HT1080 (cell line): Measurements from ENCODE around the gene CTAG1B. TPM values are rescaled to one million over a fixed set of nuclear protein-coding genes. Genes with fewer than 3 reads are reported as not detected.
"Not testable (repeated sequence)": the region's sequence is repeated elsewhere in the genome, so short reads cannot be mapped to it uniquely, and the experiment has no call there.

ENCODE experiments used
- DNase-seq: peaks from one replicate; pipeline ENCODE4 v3.0.0-alpha.2; 2015; ENCODE audit warnings: low read depth
- small RNA-seq: library from RNA; depleted of rRNA; stranded (forward); fragments of <200 nt; gene quantifications from one replicate; pipeline ENCODE3, GENCODE V24; 2014
- total RNA-seq: library from RNA; depleted of rRNA; stranded (reverse); fragments of >200 nt; shearing (Covaris generic); gene quantifications from 2 replicates; pipeline ENCODE4 v1.2.3, GENCODE V29; 2014; rRNA removed

CTAG1B gene
- total RNA-seq, 1 experiment from 2014 or later, result 128 TPM

DNA sequence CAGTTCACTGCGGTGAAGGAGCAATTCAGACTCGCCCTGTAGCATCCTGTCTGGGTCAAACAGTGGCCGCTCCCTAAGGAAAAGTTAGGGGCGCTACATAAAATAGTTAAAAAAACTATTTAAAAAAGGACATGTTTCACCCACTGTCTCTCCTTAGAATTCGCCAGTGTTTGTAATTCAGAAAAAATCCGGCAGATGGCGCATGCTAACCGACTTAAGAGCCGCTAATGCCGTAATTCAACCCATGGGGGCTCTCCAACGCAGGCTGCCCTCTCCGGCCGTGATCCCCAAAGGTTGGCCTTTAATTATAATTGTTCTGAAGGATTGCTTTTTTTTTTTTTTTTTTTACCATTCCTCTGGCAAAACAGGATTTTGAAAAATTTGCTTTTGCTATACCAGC lies 28.7 kb downstream of the CTAG1B start:
- not testable (repeated sequence) for DNase-seq

DNA sequence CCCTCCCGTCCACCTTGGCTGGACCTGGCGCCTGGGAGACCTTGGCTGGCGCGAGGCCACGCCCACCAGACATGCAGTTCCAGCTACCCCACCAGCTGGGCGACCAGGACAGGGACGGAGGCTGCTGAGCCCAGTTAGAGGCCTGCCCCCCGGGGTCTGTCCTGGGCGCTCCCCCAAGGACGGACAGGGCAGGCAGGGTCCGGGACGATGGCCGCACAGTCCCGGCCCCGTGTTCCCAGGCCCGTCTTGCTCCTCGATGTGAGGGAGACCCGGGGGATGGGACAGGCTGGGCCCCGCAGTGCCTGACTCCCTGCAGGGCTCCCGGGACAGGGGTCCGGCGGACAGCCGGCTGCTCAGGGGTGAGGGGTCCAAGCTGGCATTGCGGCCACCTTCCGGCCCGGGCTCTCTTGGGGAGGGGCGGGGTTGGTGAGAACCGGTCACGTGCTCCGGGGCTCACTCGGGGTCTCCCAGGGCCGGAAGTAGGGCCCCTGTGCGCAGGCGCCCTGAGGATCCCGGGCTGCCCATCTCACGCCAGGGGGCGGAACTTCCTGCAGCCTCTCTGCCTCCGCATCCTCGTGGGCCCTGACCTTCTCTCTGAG lies 34.4 kb downstream of the CTAG1B start, which contains the start of gene CTAG1A:
TSS of gene CTAG1A (plus strand) at position 549 of the 599 bp plus-strand sequence. CDS start 74 bp downstream, outside the sequence.
- not testable (repeated sequence) for DNase-seq

DNA sequence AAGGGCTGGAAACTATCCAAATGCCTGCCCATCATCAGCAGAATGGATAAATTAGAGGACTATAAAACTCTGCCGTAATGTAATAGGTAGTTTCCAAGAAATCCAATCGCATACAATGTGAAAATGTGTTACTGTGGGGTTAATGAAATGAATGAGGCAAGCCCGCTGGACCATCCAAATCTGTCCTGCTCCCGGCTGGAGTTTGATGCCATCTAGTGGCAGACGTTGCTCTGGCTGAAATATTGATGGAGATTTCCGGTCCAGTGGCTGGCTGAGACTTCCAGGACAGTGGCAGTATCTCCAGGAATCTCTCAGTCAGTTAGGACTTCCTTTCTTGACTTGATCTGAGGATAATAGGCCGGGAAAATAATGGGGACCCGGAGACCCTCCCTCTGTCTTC lies 36.1 kb downstream of the CTAG1B start:
- not testable (repeated sequence) for DNase-seq

DNA sequence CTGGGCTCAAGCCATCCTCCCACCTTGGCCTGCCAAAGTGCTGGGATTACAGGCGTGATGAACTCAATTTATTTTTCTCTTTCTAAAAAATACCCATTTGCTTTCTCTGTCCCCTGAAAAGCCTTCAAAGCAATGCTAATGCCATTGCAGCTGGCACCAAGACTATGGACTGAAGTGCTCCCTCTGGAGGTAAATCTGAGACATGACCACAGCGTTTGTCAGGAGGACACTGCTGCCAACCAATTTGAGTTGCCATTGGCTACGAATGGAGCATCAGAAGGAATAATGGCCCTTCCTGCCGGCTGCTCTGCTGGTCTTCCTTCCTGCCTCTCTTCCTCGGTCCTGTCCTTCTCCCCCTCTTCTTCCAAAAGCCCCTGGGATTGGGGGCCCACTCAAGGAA lies 44.0 kb downstream of the CTAG1B start:
- DNase-seq, result not testable (repeated sequence)

DNA sequence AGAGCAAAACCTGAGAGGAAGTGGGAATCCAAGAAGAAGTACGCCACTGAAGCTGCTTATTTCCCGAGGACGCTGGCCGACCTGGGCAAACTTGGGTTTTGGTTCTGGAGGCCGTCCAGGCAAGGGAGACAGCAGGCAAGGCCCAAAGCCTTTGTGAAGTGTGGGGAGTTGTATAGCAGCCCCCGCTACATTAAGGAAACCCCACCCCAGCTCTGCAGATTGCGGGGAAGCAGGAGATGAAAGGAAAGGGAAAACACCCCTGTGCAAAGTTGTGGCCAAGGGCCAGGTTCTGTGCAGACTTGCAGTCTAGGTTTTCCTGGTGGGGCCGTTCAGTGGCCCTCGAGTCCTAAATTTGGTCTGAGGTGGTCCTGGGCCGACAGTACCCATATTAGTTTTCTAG lies 46.0 kb downstream of the CTAG1B start:
- DNase-seq, result not testable (repeated sequence)

DNA sequence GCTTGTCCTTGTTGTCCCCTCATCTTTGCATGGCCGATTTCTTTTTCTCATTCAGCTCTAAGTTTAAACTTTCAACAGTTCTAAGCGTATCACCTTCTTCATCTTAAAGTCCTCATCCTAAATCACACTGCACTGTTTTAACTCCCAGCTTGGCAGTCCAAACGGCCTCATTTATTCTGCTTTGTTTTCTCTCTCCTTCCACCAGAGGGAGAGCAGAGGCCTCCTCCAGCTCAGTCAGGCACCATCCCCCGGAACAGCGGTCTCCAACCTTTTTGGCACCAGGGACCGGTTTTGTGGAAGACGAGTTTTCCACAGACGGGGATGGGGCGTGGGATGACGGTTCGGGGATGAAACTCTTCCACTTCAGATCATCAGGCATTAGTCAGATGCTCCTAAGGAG lies 48.7 kb downstream of the CTAG1B start:
- DNase-seq, result not testable (repeated sequence)

Small RNA genes within 50 kb of the gene (small RNA-seq; reads per million reads assigned to genes)
- gene AC244090.1 (not detected), gene AC244107.2 (not detected)

Other genes with a start within 250 kb of the CTAG1B start
- gene FLNA, start 244.6 kb downstream of the CTAG1B start, total RNA-seq, result 1,291 and 1,336 TPM in 2 replicates
- gene EMD, start 240.0 kb downstream of the CTAG1B start, total RNA-seq, result 33.2 and 41.5 TPM in 2 replicates
- 3,228 and 3,649 TPM in 2 replicates for gene RPL10, start 220.9 kb downstream of the CTAG1B start, total RNA-seq
- gene DNASE1L1, start 210.0 kb downstream of the CTAG1B start, total RNA-seq, result 52.7 and 59.7 TPM in 2 replicates
- 16.6 and 24.8 TPM in 2 replicates for gene TAFAZZIN, start 207.7 kb downstream of the CTAG1B start, total RNA-seq
- 30.5 and 44.4 TPM in 2 replicates for gene ATP6AP1, start 190.6 kb downstream of the CTAG1B start, total RNA-seq
- gene GDI1, start 182.1 kb downstream of the CTAG1B start, total RNA-seq, result 64.4 and 92.9 TPM in 2 replicates
- gene FAM50A, start 175.1 kb downstream of the CTAG1B start, total RNA-seq, result 36.6 and 37.4 TPM in 2 replicates
- 3.4 and 4.0 TPM in 2 replicates for gene PLXNA3, start 161.0 kb downstream of the CTAG1B start, total RNA-seq
- gene LAGE3, start 140.0 kb downstream of the CTAG1B start, total RNA-seq, result 37.4 and 40.2 TPM in 2 replicates
- gene UBL4A, start 132.7 kb downstream of the CTAG1B start, total RNA-seq, result 54.5 and 61.7 TPM in 2 replicates
- gene SLC10A3, start 128.7 kb downstream of the CTAG1B start, total RNA-seq, result 26.9 and 28.0 TPM in 2 replicates
- 20.2 and 22.9 TPM in 2 replicates for gene FAM3A, start 103.0 kb downstream of the CTAG1B start, total RNA-seq
- gene G6PD, start 72.4 kb downstream of the CTAG1B start, total RNA-seq, result 51.6 and 63.7 TPM in 2 replicates
- gene IKBKG, start 71.7 kb downstream of the CTAG1B start, total RNA-seq, result 31.9 and 45.0 TPM in 2 replicates
- gene CTAG1A, start 34.1 kb downstream of the CTAG1B start, total RNA-seq, result 130 and 312 TPM in 2 replicates
- gene CTAG2, start 34.3 kb upstream of the CTAG1B start, total RNA-seq, result 633 and 765 TPM in 2 replicates
- gene GAB3, start 131.8 kb upstream of the CTAG1B start, total RNA-seq, result 6.9 and 17.5 TPM in 2 replicates
- gene DKC1, start 143.6 kb upstream of the CTAG1B start, total RNA-seq, result 62.2 and 74.3 TPM in 2 replicates
- 17.4 and 21.6 TPM in 2 replicates for gene MPP1, start 186.2 kb upstream of the CTAG1B start, total RNA-seq
- gene SMIM9, start 215.4 kb upstream of the CTAG1B start, total RNA-seq, result not detected in 2 replicates